NCI-H82 treated with DMSO at 0.1 percent for 48 hours (cell line): ENCODE data around the gene DIAPH2.
"Not testable (repeated sequence)": the region's sequence is repeated elsewhere in the genome, so short reads cannot be mapped to it uniquely, and the experiment has no call there.

Source experiments
- DNase-seq: peaks from one replicate; lab custom pipeline; 2025; ENCODE audit not compliant: unreplicated experiment; lab: John Stamatoyannopoulos, UW

The DIAPH2 gene

DNA sequence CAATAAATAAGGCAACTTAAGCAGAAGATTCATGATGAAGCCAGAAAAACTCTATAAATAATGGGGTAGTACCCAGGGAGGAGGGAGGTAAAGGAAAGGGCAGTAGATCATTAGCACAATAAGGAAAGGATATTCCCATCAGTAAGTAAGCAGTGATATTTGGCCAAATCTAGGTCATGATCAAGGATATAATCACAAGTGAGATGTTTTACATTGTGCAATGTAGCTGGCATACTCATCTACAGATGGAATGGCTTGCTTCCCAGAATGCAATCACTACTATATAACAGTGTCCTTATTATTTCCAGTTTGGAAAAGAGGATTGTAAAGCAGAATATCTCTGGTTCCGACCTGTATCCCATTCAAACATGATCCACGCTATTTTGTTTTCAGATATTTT lies 682.5 kb downstream of the DIAPH2 start:
- DNase-seq: no peak

- DNase-seq: peak; percentile 12
These were observed 685.3 kb downstream of the DIAPH2 start for GRCh38 chrX:97369947-97370346.

DNA sequence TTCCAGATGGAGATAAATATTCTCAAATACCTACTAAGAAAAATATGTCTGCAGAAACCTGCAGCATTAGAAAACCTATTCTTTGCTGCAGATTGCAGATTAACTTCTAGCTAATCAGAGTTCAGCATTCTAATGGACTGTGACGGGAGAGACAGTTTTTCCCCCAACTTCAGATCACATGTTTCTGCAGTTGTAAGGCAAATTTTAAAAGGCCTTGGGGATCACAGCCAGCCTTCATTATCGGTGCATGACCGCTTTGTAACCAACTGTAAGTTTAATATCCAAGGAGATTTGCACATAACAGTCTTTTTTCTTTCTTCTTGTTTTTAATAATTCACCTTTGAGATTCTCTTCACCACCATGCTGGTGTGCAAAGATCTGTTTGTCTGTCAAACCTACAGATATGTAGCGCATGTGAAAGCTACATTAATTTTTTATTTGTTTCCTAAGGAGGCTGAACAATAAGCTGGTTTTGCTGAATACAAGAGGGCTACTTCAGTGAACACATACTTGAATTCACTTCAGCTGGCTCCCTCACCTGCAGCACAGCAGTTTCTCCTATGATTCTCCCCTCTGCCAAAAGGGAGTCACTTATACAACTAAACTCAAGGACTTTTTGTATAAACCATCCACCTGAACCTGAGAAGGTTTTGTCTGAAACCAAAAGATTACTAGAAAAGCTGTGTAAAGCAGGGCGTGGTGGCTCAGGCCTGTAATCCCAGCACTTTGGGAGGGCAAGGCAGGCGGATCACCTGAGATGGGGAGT lies 687.5 kb downstream of the DIAPH2 start:
- no peak for DNase-seq

DNA sequence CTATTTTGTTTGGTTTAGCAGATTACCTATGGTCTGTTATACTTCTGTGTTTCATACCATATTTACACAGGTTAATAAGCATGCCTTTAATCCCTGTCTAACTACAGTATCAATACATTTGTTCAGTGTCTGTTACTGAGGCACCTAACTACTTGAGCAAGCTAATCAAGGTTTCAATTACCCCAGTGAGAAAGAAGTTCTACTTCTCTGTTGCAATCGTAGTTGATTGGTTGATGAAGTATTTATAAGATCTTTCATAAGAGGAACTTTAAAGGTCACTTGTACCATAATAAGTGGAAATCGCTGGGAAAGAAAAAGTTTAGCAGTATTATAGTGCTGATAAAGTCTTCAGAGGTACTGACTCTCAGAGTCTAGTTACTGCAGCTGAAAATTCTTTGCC lies 689.6 kb downstream of the DIAPH2 start:
- DNase-seq: no peak

DNA sequence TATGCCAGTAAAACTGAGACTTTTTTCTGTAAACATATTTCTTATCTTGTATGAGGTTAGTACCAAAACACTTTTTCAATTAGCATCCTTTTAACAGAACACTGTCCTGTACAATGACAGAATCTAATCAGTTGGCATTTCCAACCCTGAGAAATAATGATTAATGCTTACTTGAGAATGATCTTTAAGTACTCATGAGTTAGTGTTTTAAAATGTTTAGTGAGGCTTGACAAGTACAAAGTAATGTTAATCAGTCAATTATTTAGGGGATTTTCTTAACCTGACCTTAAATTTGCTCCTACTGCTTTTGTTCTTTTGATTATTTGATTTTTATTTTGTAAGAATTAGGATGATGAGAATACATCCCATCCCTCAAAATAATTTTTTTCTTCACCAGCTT lies 695.6 kb downstream of the DIAPH2 start:
- no peak for DNase-seq

DNA sequence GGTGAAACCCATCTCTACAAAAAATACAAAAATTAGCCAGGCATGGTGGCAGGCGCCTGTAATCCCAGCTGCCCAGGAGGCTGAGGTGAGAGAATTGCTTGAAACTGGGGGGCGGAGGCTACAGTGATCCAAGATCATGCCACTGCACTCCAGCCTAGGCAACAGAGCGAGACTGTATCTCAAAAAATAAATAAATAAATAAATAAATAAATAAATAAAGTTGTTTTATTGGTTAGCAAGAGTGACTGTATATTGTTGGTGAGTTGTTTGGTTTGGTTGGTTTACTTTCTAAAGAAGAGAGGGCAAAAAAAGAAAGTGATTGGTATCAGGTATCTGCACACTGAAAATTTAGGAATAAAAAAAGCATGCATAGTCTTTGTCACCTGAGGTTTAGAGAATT lies 700.0 kb downstream of the DIAPH2 start:
- DNase-seq: no peak

DNA sequence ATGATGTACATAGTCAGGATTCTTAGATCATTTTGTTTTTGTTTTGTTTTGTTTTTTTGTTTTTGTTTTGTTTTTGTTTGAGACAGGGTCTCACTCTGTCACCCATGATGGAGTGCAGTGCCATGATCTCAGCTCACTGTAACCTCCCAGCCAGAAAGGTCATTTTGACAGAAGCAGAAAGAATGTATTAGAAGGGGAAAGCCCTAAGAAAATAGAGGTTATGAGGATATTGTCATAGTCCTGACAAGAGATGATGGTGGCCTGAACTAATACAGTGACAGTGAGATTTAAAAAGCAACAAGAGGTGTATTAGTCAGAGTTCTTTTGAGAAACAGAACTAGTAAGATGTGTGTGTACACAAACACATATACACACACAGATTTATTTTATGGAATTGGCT lies 702.4 kb downstream of the DIAPH2 start:
- no peak for DNase-seq

DNA sequence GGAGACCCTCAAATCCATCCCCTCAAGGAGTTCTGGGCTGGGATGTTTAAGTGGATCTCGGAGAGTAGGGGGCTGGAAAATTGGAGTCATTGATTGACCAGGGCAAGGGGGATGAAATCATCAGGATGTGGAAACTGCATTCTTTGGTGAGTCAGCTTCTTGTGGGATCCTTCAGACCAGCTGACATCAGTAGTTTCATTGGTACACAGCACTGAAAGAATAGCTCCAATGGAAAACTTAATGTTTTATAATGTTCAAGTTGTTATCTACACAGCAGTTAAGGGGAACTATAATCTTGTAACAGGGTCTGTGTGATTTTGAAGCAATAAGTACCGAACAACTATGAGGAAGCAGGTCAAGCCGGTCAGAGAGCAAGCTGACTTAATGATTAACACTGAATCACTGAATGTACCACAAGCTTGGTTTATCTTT lies 705.1 kb downstream of the DIAPH2 start:
- no peak for DNase-seq

- no peak for DNase-seq
These were observed 712.7 kb downstream of the DIAPH2 start for GRCh38 chrX:97397371-97397770.

- no peak for DNase-seq
These were observed 713.4 kb downstream of the DIAPH2 start for GRCh38 chrX:97398030-97398551.

GRCh38 chrX:97399400-97399799 lies 714.8 kb downstream of the DIAPH2 start:
- DNase-seq: no peak

DNA sequence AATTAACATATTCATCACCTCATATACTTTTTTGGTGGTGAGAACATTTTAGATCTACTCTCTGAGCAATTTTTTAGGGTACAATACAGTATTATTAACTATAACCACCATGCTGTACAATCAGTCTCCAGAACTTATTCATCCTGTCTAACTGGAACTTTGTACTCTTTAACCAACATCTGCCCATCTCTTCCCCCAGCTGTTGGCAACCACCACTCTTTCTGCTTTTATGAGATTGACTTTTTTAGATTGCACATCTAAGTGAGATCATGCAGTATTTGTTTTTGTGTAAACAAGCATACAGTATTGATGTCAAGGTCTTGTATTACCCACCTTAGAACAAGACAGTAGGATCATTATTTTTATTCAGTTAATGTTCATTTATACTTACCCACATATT lies 715.9 kb downstream of the DIAPH2 start:
- DNase-seq: no peak

- DNase-seq: no peak
These were observed 716.5 kb downstream of the DIAPH2 start for GRCh38 chrX:97401154-97401553.

DNA sequence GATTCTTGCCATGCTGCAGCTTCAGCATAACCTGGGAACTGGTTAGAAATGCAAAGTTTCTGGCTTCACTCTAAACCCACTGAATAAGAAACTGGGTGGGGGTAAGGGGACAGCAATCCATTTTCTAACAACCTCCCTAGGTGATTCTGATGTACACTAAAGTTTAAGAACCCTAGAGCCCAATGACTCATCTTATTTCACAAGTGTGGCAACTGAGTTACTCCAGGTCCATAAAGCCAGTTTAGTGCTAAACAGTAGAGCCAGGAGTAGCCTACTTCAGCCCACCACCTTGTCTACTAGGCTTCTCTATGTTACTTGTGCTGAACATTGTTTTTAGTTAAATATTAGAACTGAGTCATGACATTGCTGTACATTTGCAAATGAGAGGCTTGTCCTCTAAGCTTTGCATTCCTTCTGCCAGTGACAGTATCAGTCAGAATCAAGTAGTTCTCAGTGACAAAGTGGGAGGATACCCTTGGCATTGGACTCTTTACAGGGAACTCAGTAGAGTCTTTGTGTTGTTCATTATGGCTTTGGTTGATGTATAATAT lies 717.0 kb downstream of the DIAPH2 start:
- no peak for DNase-seq

GRCh38 chrX:97402333-97402732 lies 717.7 kb downstream of the DIAPH2 start:
- DNase-seq: no peak

- DNase-seq: no peak
These were observed 718.3 kb downstream of the DIAPH2 start for GRCh38 chrX:97402903-97403302.

DNA sequence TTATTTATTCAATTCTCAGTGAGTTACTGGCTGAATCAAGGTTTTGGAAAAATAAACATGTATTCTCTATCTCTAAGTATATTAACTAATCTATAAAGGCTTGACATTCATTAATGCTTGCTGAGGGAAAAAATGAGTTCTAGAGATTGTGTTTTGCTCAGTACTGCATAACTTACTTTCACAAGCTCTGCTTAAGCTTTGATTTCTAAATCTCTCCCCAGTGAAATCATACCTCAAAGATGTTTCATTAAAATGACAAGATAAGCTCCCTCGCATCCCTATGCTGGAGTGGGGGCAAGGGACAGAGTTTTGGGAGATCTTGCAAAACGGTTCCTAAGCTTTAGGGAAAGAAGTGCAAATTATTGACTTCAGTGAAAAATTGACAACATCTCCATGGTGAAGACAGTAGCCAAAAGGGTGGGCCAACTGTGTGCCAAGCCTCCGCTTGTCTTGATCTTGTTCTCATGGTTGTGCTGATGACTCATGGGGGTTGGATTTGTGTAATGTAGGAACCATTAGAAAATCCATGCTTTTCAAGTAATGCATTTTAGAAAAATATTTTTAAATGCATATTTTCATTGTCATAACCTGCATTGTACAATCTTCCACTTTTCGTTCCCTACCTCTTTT lies 720.5 kb downstream of the DIAPH2 start:
- DNase-seq: no peak

- not testable (repeated sequence) for DNase-seq
These were observed 725.2 kb downstream of the DIAPH2 start for GRCh38 chrX:97409632-97410415.

GRCh38 chrX:97416461-97416860 lies 731.8 kb downstream of the DIAPH2 start:
- no peak for DNase-seq

DNA sequence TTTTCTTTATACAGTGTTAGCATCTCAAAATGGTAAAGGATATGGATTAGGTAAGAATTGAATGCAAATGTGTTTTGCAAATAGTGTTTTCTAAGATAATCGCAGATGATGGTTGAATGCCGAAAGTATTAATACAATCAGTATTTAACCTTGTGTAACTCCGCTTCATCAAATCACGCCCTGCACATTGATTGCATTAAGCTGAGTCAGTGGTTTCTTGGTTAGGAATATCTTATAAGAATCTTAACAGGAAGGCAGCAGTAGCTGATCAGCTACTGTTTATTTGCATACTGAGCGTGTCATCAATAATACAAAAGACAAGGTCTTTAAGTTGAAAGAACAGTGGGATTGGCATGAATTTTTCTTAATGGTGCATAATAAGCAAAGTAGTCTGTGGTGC lies 744.5 kb downstream of the DIAPH2 start:
- no peak for DNase-seq

DNA sequence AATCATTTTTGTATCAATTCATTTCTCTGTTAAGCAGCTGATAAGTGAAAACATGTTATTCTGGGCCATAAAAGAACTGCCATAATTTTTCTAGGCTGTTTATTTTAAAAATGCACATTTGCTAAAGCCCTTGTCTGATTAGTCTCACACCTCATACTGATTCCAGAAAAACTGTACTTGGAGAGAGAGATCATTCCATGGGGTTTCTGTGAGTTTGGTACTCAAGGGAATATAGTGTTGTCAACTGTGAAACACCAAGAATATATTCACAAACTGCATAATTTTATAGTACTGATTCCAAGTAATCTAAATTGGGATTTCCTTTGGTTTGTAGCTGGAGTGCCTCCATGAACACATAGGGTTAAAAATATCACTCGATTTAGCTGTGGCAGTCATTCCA lies 746.6 kb downstream of the DIAPH2 start:
- no peak for DNase-seq
